Activated CD4-positive, alpha-beta T cell treated with anti-CD3 and anti-CD28 coated beads, Interleukin-10, Interleukin-2, amounts not matched to agents 100 ng/mL and 50 ng/mL, durations not matched to agents 16 hours and 8 hours (primary cell): ENCODE data around the gene BTBD6.

Source experiments
- DNase-seq: peaks from one replicate; pipeline ENCODE4 v3.0.0-alpha.2; 2020

Gene BTBD6

GRCh38 chr14:105211758-105212089, 36.6 kb upstream of the BTBD6 start:
- no peak for DNase-seq

- DNase-seq, result no peak
Measured at GRCh38 chr14:105212541-105213300, 35.6 kb upstream of the BTBD6 start.

- no peak for DNase-seq
Measured at GRCh38 chr14:105213361-105213760, 35.0 kb upstream of the BTBD6 start.

GRCh38 chr14:105214324-105214915, 33.9 kb upstream of the BTBD6 start:
- DNase-seq, result no peak

- DNase-seq, result no peak
Measured at GRCh38 chr14:105215602-105216001, 32.7 kb upstream of the BTBD6 start.

GRCh38 chr14:105216490-105217247, 31.7 kb upstream of the BTBD6 start:
- DNase-seq, result no peak

- no peak for DNase-seq
Measured at GRCh38 chr14:105217774-105218173, 30.6 kb upstream of the BTBD6 start.

DNA sequence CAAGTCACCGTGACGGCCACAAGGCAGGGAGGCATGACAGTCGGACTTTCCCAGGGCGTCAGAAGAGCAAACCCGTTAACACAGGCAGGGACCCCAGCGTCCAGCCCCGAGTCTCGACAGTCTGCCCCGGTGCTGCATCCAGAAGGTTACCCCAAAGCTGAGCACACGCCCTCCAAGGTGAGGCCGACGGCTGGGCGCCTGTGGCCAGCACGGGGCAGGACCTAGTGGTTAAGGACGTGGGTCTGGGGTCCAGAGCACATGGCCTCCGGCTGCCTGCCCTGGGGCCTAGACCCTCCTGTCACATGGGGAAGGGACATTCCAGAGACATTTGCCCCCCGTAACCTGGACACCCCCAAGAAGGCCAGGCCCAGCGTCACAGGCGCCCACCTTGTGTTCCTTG, 29.7 kb upstream of the BTBD6 start:
- no peak for DNase-seq

DNA sequence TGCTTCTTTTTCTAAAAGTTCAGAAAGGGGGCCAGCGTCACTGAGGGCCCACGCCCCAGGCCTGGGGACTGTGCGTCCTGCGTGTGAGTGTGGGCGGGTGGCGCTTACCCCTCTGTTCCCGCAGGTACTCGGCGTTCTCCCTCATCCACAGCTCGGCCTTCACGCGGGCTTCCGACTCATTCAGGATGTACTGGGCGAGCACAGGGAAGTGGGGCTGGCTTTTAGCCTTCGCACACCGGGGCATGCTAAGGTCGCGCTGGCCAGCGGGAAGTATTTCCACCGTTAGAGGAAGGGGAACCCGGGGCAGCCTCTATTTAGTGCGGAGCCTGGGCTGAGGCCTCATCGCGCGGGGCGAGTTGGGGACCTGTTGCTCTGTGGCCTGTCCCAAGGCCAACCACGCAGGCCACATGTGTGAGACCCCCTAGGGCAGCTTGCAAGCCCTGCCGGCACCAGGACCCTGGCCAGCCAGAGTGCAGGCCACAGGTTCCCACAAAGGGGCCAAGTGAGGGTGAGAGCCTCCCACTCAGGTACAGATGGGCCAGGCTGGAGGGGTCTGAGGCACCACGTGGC, 29.2 kb upstream of the BTBD6 start:
- no peak for DNase-seq

GRCh38 chr14:105219753-105220152, 28.6 kb upstream of the BTBD6 start:
- no peak for DNase-seq

DNA sequence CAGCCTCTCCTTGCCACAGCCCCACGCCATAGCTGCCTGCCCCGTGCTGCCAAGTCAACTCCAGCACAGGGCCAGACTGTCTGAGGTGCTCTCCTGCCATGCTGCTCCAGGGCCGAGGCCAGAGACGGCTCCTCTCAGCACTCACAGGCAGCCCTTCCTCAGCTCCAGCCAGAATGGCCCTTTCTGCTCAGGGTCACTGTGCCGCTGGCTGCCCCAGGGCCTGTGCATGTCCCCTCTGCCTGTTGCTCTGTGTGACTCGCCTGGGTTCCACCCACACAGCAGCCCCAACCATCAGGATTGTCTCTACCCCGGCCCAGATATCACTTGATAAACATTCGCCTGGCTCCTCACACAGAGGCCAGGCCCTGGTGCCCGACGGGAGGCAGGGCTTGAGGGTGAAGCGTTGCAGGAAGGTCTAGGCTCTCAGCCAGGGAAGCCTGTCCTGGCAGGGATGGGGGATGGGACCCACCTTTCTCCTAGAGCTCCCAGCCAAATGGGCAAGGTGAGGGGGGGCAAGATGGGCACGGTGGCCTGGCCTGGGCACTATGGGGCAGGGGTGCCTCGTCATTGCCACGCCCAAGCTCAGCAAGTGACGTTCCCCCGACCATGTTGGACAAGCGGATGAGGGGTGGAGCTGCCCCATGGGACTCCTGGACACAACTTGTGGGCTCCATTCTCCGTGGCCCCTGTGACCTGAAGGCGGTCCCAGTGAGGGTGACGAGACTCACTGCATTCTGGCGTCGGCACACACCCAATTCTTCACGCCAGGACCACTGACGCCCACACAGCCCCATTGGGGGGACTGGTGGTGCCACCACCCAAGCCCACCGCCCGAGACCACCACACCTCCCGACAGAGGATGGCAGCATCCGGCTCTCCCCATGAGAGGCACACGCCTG, 27.4 kb upstream of the BTBD6 start:
- no peak for DNase-seq

- DNase-seq, result no peak
Measured at GRCh38 chr14:105221598-105222178, 26.6 kb upstream of the BTBD6 start.

DNA sequence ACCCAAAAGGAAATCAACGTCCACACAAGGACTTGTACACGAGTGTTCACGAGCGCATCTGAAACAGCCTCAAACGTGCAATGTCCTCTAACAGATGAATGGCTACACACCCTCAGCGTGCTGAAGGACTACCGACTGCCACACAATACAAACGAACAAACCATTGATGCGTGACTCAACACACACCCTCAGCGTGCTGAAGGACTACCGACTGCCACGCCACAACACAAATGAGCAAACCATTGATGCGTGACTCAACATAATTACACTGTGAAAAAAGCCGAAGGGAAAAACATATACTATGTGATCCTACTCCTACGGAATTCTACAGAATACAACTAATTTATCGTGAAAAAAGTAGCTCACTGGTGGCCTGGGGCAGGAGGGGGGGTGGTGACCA, 25.1 kb upstream of the BTBD6 start:
- DNase-seq, result no peak

GRCh38 chr14:105223770-105224544, 24.4 kb upstream of the BTBD6 start:
- DNase-seq, result no peak

- DNase-seq, result no peak
Measured at GRCh38 chr14:105224845-105225570, 23.3 kb upstream of the BTBD6 start.

- DNase-seq, result no peak
Measured at GRCh38 chr14:105226198-105226597, 22.1 kb upstream of the BTBD6 start.

DNA sequence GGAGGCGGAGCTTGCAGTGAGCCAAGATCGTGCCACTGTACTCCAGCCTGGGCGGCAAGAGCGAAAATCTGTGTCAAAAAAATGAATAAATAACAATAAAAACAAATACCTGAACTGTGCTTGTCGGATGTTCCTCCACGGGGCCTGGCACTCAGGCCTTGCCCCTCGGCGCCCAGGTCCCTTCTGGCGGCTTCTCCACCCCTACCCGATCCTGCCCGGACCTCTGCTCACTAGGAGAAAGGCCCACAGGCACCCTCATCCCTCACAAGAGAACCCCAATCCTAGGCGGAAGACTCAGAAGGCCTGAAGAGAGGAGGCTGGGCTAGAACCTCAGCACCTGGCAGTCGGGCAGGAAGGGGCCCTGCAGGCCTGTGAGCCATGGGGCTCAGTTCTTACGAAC, 21.0 kb upstream of the BTBD6 start:
- DNase-seq, result no peak

- DNase-seq, result no peak
Measured at GRCh38 chr14:105228562-105228961, 19.8 kb upstream of the BTBD6 start.

- no peak for DNase-seq
Measured at GRCh38 chr14:105229099-105229655, 19.2 kb upstream of the BTBD6 start.

DNA sequence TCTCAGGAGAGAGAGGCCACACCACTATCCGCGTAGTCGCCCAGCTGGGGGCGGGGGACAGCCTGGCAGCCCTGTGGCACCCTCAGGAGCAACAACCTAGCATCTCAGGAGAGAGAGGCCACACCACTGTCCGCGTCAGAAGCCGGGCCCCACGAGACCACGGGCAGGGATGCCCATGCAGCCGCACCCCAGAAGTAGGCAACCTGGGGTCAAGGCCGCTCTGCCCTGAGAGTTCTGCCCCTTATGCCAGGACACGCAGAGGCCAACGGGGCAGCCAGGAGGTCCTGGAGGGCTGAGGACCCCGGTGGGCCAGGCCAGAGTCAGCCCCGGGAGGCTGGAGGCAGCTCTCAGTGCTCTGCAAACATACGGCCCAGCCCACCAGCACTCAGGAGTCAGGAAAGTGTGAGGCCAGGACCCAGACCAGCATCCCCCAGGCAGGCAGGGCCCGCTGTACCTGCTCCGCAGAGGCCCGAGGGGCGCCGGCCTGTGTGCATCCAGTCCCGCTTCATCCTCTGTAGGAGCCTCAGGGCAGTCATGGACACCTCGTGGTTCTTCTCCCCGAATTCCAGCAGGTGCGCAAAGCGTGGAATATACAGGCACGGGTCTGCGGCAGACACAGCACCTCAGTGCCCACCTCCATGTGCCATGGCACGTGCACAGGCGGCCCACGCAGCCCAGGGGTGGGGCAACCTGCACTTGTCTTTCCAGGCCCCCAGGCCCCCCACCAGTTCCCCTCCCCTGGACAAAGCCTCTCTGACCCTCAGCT, 7.3 kb upstream of the BTBD6 start:
- no peak for DNase-seq
